IMR-90 (cell line): ENCODE data around the gene SOWAHC. TPM values are rescaled to one million over a fixed set of nuclear protein-coding genes. Genes with fewer than 3 reads are reported as not detected.
"Not testable (repeated sequence)": the region's sequence is repeated elsewhere in the genome, so short reads cannot be mapped to it uniquely, and the experiment has no call there.

Experiments
- ATAC-seq: fragments of 200-7000 bp; cut with Tn5 transposase; 2 replicates; pipeline ENCODE4 v1.9.1; 2020; ENCODE audit warnings: low read depth, mild to moderate bottlenecking, moderate library complexity
- BruUV-seq: library from RNA; stranded (reverse); fragments of 400-500 nt; replicated peaks from 2 replicates; lab custom pipeline; 2021; lab: Mats Ljungman, UMichigan
- CTCF ChIA-PET: fragments of 300-600 bp; formaldehyde crosslinking; extraction: SDS; loops from one replicate; lab custom pipeline; 2021; ENCODE audit warnings: antibody characterized with exemption; lab: Yijun Ruan, JAX
- POLR2A ChIA-PET: fragments of 300-600 bp; sonication (Branson Sonifier 250); formaldehyde crosslinking; loops from one replicate; lab custom pipeline; 2022; ENCODE audit warnings: antibody characterized with exemption; ENCODE audit not compliant: unreplicated experiment; lab: Charles Lee
- DNase-seq: peaks from one replicate; pipeline ENCODE4 v3.0.0; 2013
- H2AFZ ChIP-seq: replicated peaks from 2 replicates; pipeline ENCODE3; 2013; ENCODE audit warnings: low read length, mild to moderate bottlenecking; ENCODE audit not compliant: poor library complexity
- H2AK5ac ChIP-seq: 2 replicates; pipeline ENCODE4 v1.6.1; 2013; ENCODE audit warnings: low read depth, low read length, inconsistent platforms
- H2AK9ac ChIP-seq: replicated peaks from 2 replicates; pipeline ENCODE3; 2013; ENCODE audit warnings: mild to moderate bottlenecking, low read depth, low read length, moderate library complexity; ENCODE audit not compliant: poor library complexity
- H2BK120ac ChIP-seq: 2 replicates; pipeline ENCODE4 v1.6.1; 2013; ENCODE audit warnings: low read depth, low read length, inconsistent platforms
- H2BK15ac ChIP-seq: 3 replicates; pipeline ENCODE4 v1.6.1; 2013; ENCODE audit warnings: low read depth, low read length, inconsistent platforms
- H2BK20ac ChIP-seq: 2 replicates; pipeline ENCODE4 v1.6.1; 2013; ENCODE audit warnings: low read depth, mild to moderate bottlenecking, inconsistent platforms, low read length, moderate library complexity
- H2BK5ac ChIP-seq: 2 replicates; pipeline ENCODE4 v1.6.1; 2013; ENCODE audit warnings: mild to moderate bottlenecking, low read depth, low read length, inconsistent platforms; ENCODE audit not compliant: poor library complexity, severe bottlenecking
- H3K14ac ChIP-seq: replicated peaks from 2 replicates; pipeline ENCODE4 v1.6.1; 2013; ENCODE audit warnings: low read depth, low read length, inconsistent platforms
- H3K18ac ChIP-seq: 2 replicates; pipeline ENCODE4 v1.6.1; 2013; ENCODE audit warnings: low read depth, low read length, control low read depth
- H3K23ac ChIP-seq: 2 replicates; pipeline ENCODE4 v1.6.1; 2013; ENCODE audit warnings: low read depth, low read length, inconsistent platforms
- H3K27ac ChIP-seq: 2 replicates; pipeline ENCODE4 v1.5.1; 2013; ENCODE audit warnings: mild to moderate bottlenecking, control low read depth, low read length; ENCODE audit not compliant: insufficient read depth
- H3K27me3 ChIP-seq: 2 replicates; pipeline ENCODE4 v1.6.1; 2013; ENCODE audit warnings: low read length; ENCODE audit not compliant: control insufficient read depth, insufficient read depth
- H3K36me3 ChIP-seq: 2 replicates; pipeline ENCODE4 v1.6.1; 2013; ENCODE audit warnings: low read length, mixed read lengths; ENCODE audit not compliant: control insufficient read depth, insufficient read depth
- H3K4ac ChIP-seq: 2 replicates; pipeline ENCODE4 v1.6.1; 2013; ENCODE audit warnings: low read depth, low read length, inconsistent platforms
- H3K4me1 ChIP-seq: 2 replicates; pipeline ENCODE4 v1.6.1; 2013; ENCODE audit warnings: low read length, mixed read lengths; ENCODE audit not compliant: control insufficient read depth, insufficient read depth
- H3K4me2 ChIP-seq: 2 replicates; pipeline ENCODE4 v1.6.1; 2013; ENCODE audit warnings: low read depth, mild to moderate bottlenecking, control low read depth, low read length, moderate library complexity
- H3K4me3 ChIP-seq: 2 replicates; pipeline ENCODE4 v1.5.1; 2013; ENCODE audit warnings: low read depth, mild to moderate bottlenecking, control low read depth, low read length, moderate library complexity; ENCODE audit not compliant: insufficient read depth
- H3K56ac ChIP-seq: 2 replicates; pipeline ENCODE4 v1.6.1; 2013; ENCODE audit warnings: low read length, inconsistent platforms; ENCODE audit not compliant: insufficient read depth; ENCODE audit errors: extremely low read depth
- H3K79me1 ChIP-seq, 2 experiments: 2 replicates each; pipeline ENCODE4 v1.6.1; 2013; ENCODE audit warnings: low read length in 2 of 2, inconsistent platforms in 1 of 2, low read depth in 1 of 2
- H3K9ac ChIP-seq: 2 replicates; pipeline ENCODE4 v1.6.1; 2013; ENCODE audit warnings: low read depth, low read length, control low read depth
- H3K9me1 ChIP-seq: 2 replicates; pipeline ENCODE4 v1.6.1; 2013; ENCODE audit warnings: low read length, inconsistent platforms; ENCODE audit not compliant: insufficient read depth
- H3K9me3 ChIP-seq: 2 replicates; pipeline ENCODE4 v1.6.1; 2013; ENCODE audit warnings: low read length; ENCODE audit not compliant: control insufficient read depth, insufficient read depth
- H4K20me1 ChIP-seq: 2 replicates; pipeline ENCODE4 v1.6.1; 2013; ENCODE audit warnings: low read length, inconsistent platforms; ENCODE audit not compliant: insufficient read depth
- H4K5ac ChIP-seq: 2 replicates; pipeline ENCODE4 v1.6.1; 2013; ENCODE audit warnings: mild to moderate bottlenecking, low read depth, low read length, control low read depth
- H4K8ac ChIP-seq, 2 experiments: 2 replicates each; pipeline ENCODE4 v1.6.1; 2013; ENCODE audit warnings: low read depth in 2 of 2, low read length in 2 of 2, control low read depth in 1 of 2, inconsistent platforms in 1 of 2
- H4K91ac ChIP-seq: 2 replicates; pipeline ENCODE4 v1.6.1; 2013; ENCODE audit warnings: low read depth, low read length, inconsistent platforms; ENCODE audit not compliant: insufficient read depth
- CHD1 ChIP-seq: IDR thresholded peaks from 2 replicates; pipeline ENCODE4 v1.6.1; 2012; ENCODE audit warnings: low read depth, low read length, improper control_type of control experiment
- FOS ChIP-seq: fragments of 150-350 bp; IDR thresholded peaks from 2 replicates; pipeline ENCODE4 v1.6.1; 2016; ENCODE audit warnings: low read depth, low read length
- NFE2L2 ChIP-seq: fragments of 150-350 bp; IDR thresholded peaks from 2 replicates; pipeline ENCODE4 v1.6.1; 2016; ENCODE audit warnings: low read depth, mild to moderate bottlenecking, low read length
- POLR2A ChIP-seq: IDR thresholded peaks from 2 replicates; pipeline ENCODE4 v1.6.1; 2012; ENCODE audit warnings: mild to moderate bottlenecking, low read depth, low read length
- RCOR1 ChIP-seq: IDR thresholded peaks from 2 replicates; pipeline ENCODE4 v1.6.1; 2012; ENCODE audit warnings: mild to moderate bottlenecking, low read length, improper control_type of control experiment; ENCODE audit not compliant: insufficient replicate concordance
- WGBS, 2 experiments: methylation state at CpG; one replicate each; pipeline versions ENCODE4 v1.1.5 to v1.1.7; 2013; ENCODE audit warnings: missing lambda C conversion rate in 2 of 2; ENCODE audit not compliant: insufficient read length in 1 of 2; ENCODE audit errors: extremely low coverage in 2 of 2; 5-methylcytosine and 5-hydroxymethylcytosine counted together
- dilution Hi-C: fragments of 300-500 bp; cut with HindIII; formaldehyde crosslinking; loops from one replicate; pipeline ENCODE4 v1.14.3; 2018; ENCODE audit warnings: low sequenced_read_pairs; ENCODE audit not compliant: unreplicated experiment
- in situ Hi-C: fragments of 300-500 bp; cut with MboI; formaldehyde crosslinking; loops from 3 replicates; pipeline ENCODE4 v1.14.3; 2019; ENCODE audit warnings: low sequenced_read_pairs, inconsistent platforms, mixed read lengths
- intact Hi-C: fragments of 100-400 bp; cut with micrococcal nuclease; formaldehyde crosslinking; loops from 2 replicates; pipeline ENCODE4 v1.10.0; 2022
- polyA plus RNA-seq, 3 experiments: library from polyadenylated mRNA; depleted of rRNA; stranded (reverse); fragments of >200 nt; gene quantifications; 2 replicates each; pipeline ENCODE4 v1.2.3, GENCODE V29; 2012; ENCODE audit warnings: low replicate concordance in 1 of 3
- total RNA-seq: library from RNA; depleted of rRNA; stranded (reverse); fragments of >200 nt; gene quantifications from 2 replicates; pipeline ENCODE4 v1.2.3, GENCODE V29; 2012

Gene SOWAHC
- total and polyA plus RNA-seq, 2 of the 4 experiments (the other 2 are of a cell fraction) = 3.2 to 4.8 TPM

DNA sequence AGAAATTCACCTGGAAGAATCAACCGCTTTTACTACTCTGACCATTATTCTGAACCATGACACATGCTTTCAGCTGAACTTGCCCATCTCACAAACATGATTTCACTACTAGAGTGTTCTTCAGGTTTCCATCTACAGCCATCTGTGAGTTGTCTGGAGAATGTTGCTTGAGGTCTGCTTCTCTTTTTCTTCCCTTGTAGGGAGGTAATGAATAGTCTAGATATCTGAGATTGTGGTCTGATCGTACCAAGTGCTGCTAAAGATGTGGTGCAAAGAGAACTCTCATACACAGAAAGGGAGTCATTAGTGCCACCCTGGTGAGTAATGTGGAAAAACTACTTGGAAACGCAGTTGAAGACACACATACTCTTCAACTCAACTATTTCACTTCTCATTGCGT is 10.2 kb downstream of the SOWAHC start:
- no peak overlapping the region for H2BK120ac ChIP-seq
- peaks cover 21% of the 10 kb centered on the region for H3K27me3 ChIP-seq
- no CpG with 5 or more reads among the region's 4 CpGs for WGBS, 2 experiments
- ATAC-seq (no peak), DNase-seq (no peak)
- no peak overlapping the region for H3K27ac ChIP-seq
- no peaks in the 10 kb centered on the region for H4K20me1 ChIP-seq
- no peak overlapping the region for H3K23ac ChIP-seq
- no peaks in the 10 kb centered on the region for H3K36me3 ChIP-seq
- H3K9ac ChIP-seq = no peak overlapping the region
- no TSS peak for BruUV-seq
- POLR2A ChIA-PET = no interaction called here
- no peak overlapping the region for H4K5ac ChIP-seq
- H2BK20ac ChIP-seq = no peak overlapping the region
- no peak overlapping the region for H4K91ac ChIP-seq
- no peaks in the 10 kb centered on the region for H3K9me1 ChIP-seq
- no peaks in the 10 kb centered on the region for H3K9me3 ChIP-seq
- no peak overlapping the region for H2BK15ac ChIP-seq
- no peak overlapping the region for H2AFZ ChIP-seq
- H3K18ac ChIP-seq = no peak overlapping the region
- intact Hi-C loops (no loop called here), in situ Hi-C loops (no loop called here), dilution Hi-C loops (no loop called here)
- H3K4me3 ChIP-seq = no peak overlapping the region
- no peak overlapping the region for H3K4ac ChIP-seq
- H2BK5ac ChIP-seq = no peak overlapping the region
- H3K56ac ChIP-seq = no peak overlapping the region
- H3K4me2 ChIP-seq = no peak overlapping the region
- TF ChIP-seq CHD1 = no peak
- no peak for TF ChIP-seq NFE2L2
- TF ChIP-seq FOS = no peak
- no peak for TF ChIP-seq POLR2A
- no peak for TF ChIP-seq RCOR1
- no peak overlapping the region for H4K8ac ChIP-seq
- no peaks in the 10 kb centered on the region for H3K4me1 ChIP-seq
- CTCF ChIA-PET = no interaction called here
- no peak overlapping the region for H2AK9ac ChIP-seq
- 0 out of 4 replicates have a peak, but pooled peaks cover 0 to 1% of the 10 kb centered on the region in 2 experiments for H3K79me1 ChIP-seq
- no peak overlapping the region for H3K14ac ChIP-seq
- no peak overlapping the region for H2AK5ac ChIP-seq

GRCh38 chr2:109628321-109628720 is 14.2 kb downstream of the SOWAHC start:
- intact Hi-C loops, BruUV-seq, H2BK20ac ChIP-seq, H2BK15ac ChIP-seq, in situ Hi-C loops, H2AK9ac ChIP-seq, H2BK120ac ChIP-seq, H3K9me3 ChIP-seq, H4K91ac ChIP-seq, H3K4me3 ChIP-seq, H3K18ac ChIP-seq, H3K79me1 ChIP-seq, H3K56ac ChIP-seq, H3K4me1 ChIP-seq, H3K9me1 ChIP-seq, H2AFZ ChIP-seq, H4K5ac ChIP-seq, H2BK5ac ChIP-seq, H3K4me2 ChIP-seq, H3K14ac ChIP-seq, POLR2A ChIA-PET, H3K23ac ChIP-seq, H3K4ac ChIP-seq, DNase-seq, H4K8ac ChIP-seq, H3K9ac ChIP-seq, H4K20me1 ChIP-seq, H2AK5ac ChIP-seq, H3K36me3 ChIP-seq, H3K27ac ChIP-seq, ATAC-seq, dilution Hi-C loops: not testable (repeated sequence)
- CTCF ChIA-PET = interaction anchor here (1.7 kb wide), 1 partner anchor 108 kb away, joined by 4 read pairs; no protein-coding TSS in a partner anchor
- WGBS, 2 experiments = 100% methylated on average over 1 of the region's 7 CpGs; no CpG with 5 or more reads in 1 of the 2 experiments
- peaks cover 19% of the 10 kb centered on the region for H3K27me3 ChIP-seq
